H9 (cell line): ENCODE data around the gene GABRD. TPM values are rescaled to one million over a fixed set of nuclear protein-coding genes. Genes with fewer than 3 reads are reported as not detected.

Experiments used
- DNase-seq: peaks from one replicate; pipeline ENCODE4 v3.0.0-alpha.2; 2017
- H2AFZ ChIP-seq: one replicate; pipeline ENCODE4 v1.6.1; 2013; ENCODE audit warnings: mild to moderate bottlenecking, low read length, control low read depth, moderate library complexity
- H2AK5ac ChIP-seq: 2 replicates; pipeline ENCODE4 v1.6.1; 2013; ENCODE audit warnings: low read length, control low read depth, mixed read lengths; ENCODE audit not compliant: insufficient read length
- H2BK120ac ChIP-seq: one replicate; pipeline ENCODE4 v1.6.1; 2013; ENCODE audit warnings: low read depth, mild to moderate bottlenecking, low read length, control low read depth, inconsistent platforms; ENCODE audit not compliant: poor library complexity, severe bottlenecking
- H2BK12ac ChIP-seq: 2 replicates; pipeline ENCODE4 v1.6.1; 2013; ENCODE audit warnings: low read length, control low read depth, mixed read lengths, low read depth; ENCODE audit not compliant: insufficient read length
- H2BK15ac ChIP-seq: 2 replicates; pipeline ENCODE4 v1.6.1; 2013; ENCODE audit warnings: low read depth, low read length, control low read depth
- H2BK20ac ChIP-seq: one replicate; pipeline ENCODE4 v1.6.1; 2013; ENCODE audit warnings: low read depth, mild to moderate bottlenecking, low read length, control low read depth, inconsistent platforms; ENCODE audit not compliant: poor library complexity, severe bottlenecking
- H2BK5ac ChIP-seq: 2 replicates; pipeline ENCODE4 v1.6.1; 2013; ENCODE audit warnings: low read length, control low read depth, mixed read lengths; ENCODE audit not compliant: insufficient read length
- H3K14ac ChIP-seq: 2 replicates; pipeline ENCODE4 v1.6.1; 2013; ENCODE audit warnings: low read length, control low read depth; ENCODE audit not compliant: insufficient read depth
- H3K18ac ChIP-seq: 2 replicates; pipeline ENCODE4 v1.6.1; 2013; ENCODE audit warnings: low read depth, mild to moderate bottlenecking, mixed read lengths, low read length, control low read depth; ENCODE audit not compliant: insufficient read length
- H3K23ac ChIP-seq: 2 replicates; pipeline ENCODE4 v1.6.1; 2013; ENCODE audit warnings: low read length, control low read depth, mixed read lengths, low read depth; ENCODE audit not compliant: insufficient read length
- H3K23me2 ChIP-seq: 2 replicates; pipeline ENCODE4 v1.6.1; 2013; ENCODE audit warnings: low read depth, mild to moderate bottlenecking, mixed read lengths, low read length, control low read depth; ENCODE audit not compliant: insufficient read length, poor library complexity, severe bottlenecking
- H3K27ac ChIP-seq: 2 replicates; pipeline ENCODE4 v1.5.1; 2013; ENCODE audit warnings: low read length, control low read depth, mixed read lengths, low read depth; ENCODE audit not compliant: insufficient read length
- H3K27me3 ChIP-seq: 2 replicates; pipeline ENCODE4 v1.6.1; 2013; ENCODE audit warnings: low read length, control low read depth, inconsistent platforms; ENCODE audit not compliant: insufficient read depth
- H3K4ac ChIP-seq: 2 replicates; pipeline ENCODE4 v1.6.1; 2013; ENCODE audit warnings: low read depth, mild to moderate bottlenecking, control low read depth, inconsistent platforms, low read length, moderate library complexity
- H3K4me1 ChIP-seq: 2 replicates; pipeline ENCODE4 v1.6.1; 2013; ENCODE audit warnings: low read length, control low read depth, inconsistent platforms; ENCODE audit not compliant: insufficient read depth
- H3K4me2 ChIP-seq: 2 replicates; pipeline ENCODE4 v1.6.1; 2013; ENCODE audit warnings: low read length, control low read depth, mixed read lengths; ENCODE audit not compliant: insufficient read length, insufficient read depth
- H3K56ac ChIP-seq: 2 replicates; pipeline ENCODE4 v1.6.1; 2013; ENCODE audit warnings: low read depth, mild to moderate bottlenecking, mixed read lengths, low read length, control low read depth; ENCODE audit not compliant: insufficient read length
- H3K79me1 ChIP-seq: 2 replicates; pipeline ENCODE4 v1.6.1; 2013; ENCODE audit warnings: low read depth, mild to moderate bottlenecking, moderate library complexity, low read length, control low read depth, inconsistent platforms; ENCODE audit not compliant: insufficient read depth, poor library complexity, severe bottlenecking
- H3K79me2 ChIP-seq: 2 replicates; pipeline ENCODE4 v1.6.1; 2013; ENCODE audit warnings: low read length, control low read depth, inconsistent platforms; ENCODE audit not compliant: insufficient read depth
- H3K9ac ChIP-seq: 2 replicates; pipeline ENCODE4 v1.6.1; 2013; ENCODE audit warnings: low read length, control low read depth, mixed read lengths; ENCODE audit not compliant: insufficient read length; ENCODE audit errors: extremely low read depth
- H3K9me3 ChIP-seq: one replicate; pipeline ENCODE4 v1.6.1; 2013; ENCODE audit warnings: low read depth, low read length, inconsistent platforms; ENCODE audit not compliant: control insufficient read depth
- H3T11ph ChIP-seq: one replicate; pipeline ENCODE4 v1.6.1; 2013; ENCODE audit warnings: mild to moderate bottlenecking, low read length, control low read depth, inconsistent platforms
- H4K20me1 ChIP-seq: one replicate; pipeline ENCODE4 v1.6.1; 2013; ENCODE audit not compliant: control insufficient read depth, insufficient read length, insufficient read depth
- H4K5ac ChIP-seq: 2 replicates; pipeline ENCODE4 v1.6.1; 2013; ENCODE audit warnings: low read depth, mild to moderate bottlenecking, mixed read lengths, low read length, control low read depth; ENCODE audit not compliant: insufficient read length
- H4K8ac ChIP-seq: replicated peaks from 2 replicates; pipeline ENCODE4 v1.6.1; 2013; ENCODE audit warnings: low read length, control low read depth, mixed read lengths, low read depth; ENCODE audit not compliant: insufficient read length
- H4K91ac ChIP-seq: 2 replicates; pipeline ENCODE4 v1.6.1; 2013; ENCODE audit warnings: low read depth, mild to moderate bottlenecking, moderate library complexity, mixed read lengths, low read length, control low read depth; ENCODE audit not compliant: insufficient read length
- H3K27ac Mint-ChIP-seq, 3 experiments: 2 replicates in 2 of 3; 3 replicates in 1 of 3; pipeline ENCODE4 v1.8.0; 2020 to 2021; ENCODE audit warnings: mixed read lengths in 3 of 3, mild to moderate bottlenecking in 1 of 3, moderate library complexity in 1 of 3
- H3K27me3 Mint-ChIP-seq: 2 replicates; pipeline ENCODE4 v1.8.0; 2021; ENCODE audit warnings: low read depth, mild to moderate bottlenecking, moderate library complexity, mixed read lengths
- H3K36me3 Mint-ChIP-seq, 3 experiments: 2 replicates in 2 of 3; 3 replicates in 1 of 3; pipeline ENCODE4 v1.8.0; 2020 to 2021; ENCODE audit warnings: low read depth in 3 of 3, mixed read lengths in 3 of 3; ENCODE audit not compliant: insufficient read depth in 1 of 3
- H3K4me1 Mint-ChIP-seq, 2 experiments: 2 replicates each; pipeline ENCODE4 v1.8.0; 2020; ENCODE audit warnings: mixed read lengths in 2 of 2
- H3K4me3 Mint-ChIP-seq, 2 experiments: 2 replicates in 1 of 2; 3 replicates in 1 of 2; pipeline ENCODE4 v1.8.0; 2020 to 2021; ENCODE audit warnings: mild to moderate bottlenecking in 2 of 2, mixed read lengths in 2 of 2, moderate library complexity in 1 of 2
- H3K9me3 Mint-ChIP-seq, 2 experiments: 2 replicates in 1 of 2; 3 replicates in 1 of 2; pipeline ENCODE4 v1.8.0; 2020; ENCODE audit warnings: mild to moderate bottlenecking in 2 of 2, mixed read lengths in 2 of 2, moderate library complexity in 1 of 2
- CTCF ChIP-seq: fragments of 200-600 bp; sonication (generic); conservative IDR thresholded peaks from 3 replicates; pipeline ENCODE4 v1.8.0; 2021; ENCODE audit warnings: antibody characterized with exemption, mild to moderate bottlenecking
- WGBS: extraction: QIAGEN DNeasy Blood & Tissue Kit; methylation state at CpG from one replicate; pipeline ENCODE4 v1.1.7; 2013; ENCODE audit warnings: missing lambda C conversion rate, low lambda C conversion rate, mixed read lengths; ENCODE audit not compliant: insufficient read length; ENCODE audit errors: extremely low coverage; 5-methylcytosine and 5-hydroxymethylcytosine counted together
- total RNA-seq: library from RNA; stranded (reverse); gene quantifications from 2 replicates; pipeline ENCODE4 v1.2.1, GENCODE V29; 2021

The GABRD gene
- total RNA-seq, 1 experiment from 2014 or later: 0.59 TPM

GRCh38 chr1:2070800-2071530 lies 51.8 kb downstream of the GABRD start:
- no peak overlapping the region for H4K8ac ChIP-seq
- Mint-ChIP-seq H3K27me3 (no peaks in the 10 kb centered on the region), H3K27ac (no peak overlapping the region), H3K4me1 (peaks cover 2 to 13% of the 10 kb centered on the region in 2 experiments; a peak in 2 of 4 replicates), H3K4me3 (no peak overlapping the region), H3K9me3 (no peaks in the 10 kb centered on the region), H3K36me3 (peaks cover 5 to 14% (median 12%) of the 10 kb centered on the region in 3 experiments; a peak in 6 of 7 replicates)
- H2AFZ ChIP-seq: no peak overlapping the region
- H4K20me1 ChIP-seq: no peaks in the 10 kb centered on the region
- H3K27ac ChIP-seq: no peak overlapping the region
- no peak for DNase-seq
- H3K14ac ChIP-seq: no peak overlapping the region
- H3K9me3 ChIP-seq: no peaks in the 10 kb centered on the region
- no peaks in the 10 kb centered on the region for H3K79me1 ChIP-seq
- H3K18ac ChIP-seq: no peak overlapping the region
- H2BK20ac ChIP-seq: no peak overlapping the region
- no peaks in the 10 kb centered on the region for H3K23me2 ChIP-seq
- no peak overlapping the region for H4K5ac ChIP-seq
- H3K4me1 ChIP-seq: no peaks in the 10 kb centered on the region
- no CpG with 5 or more reads among the region's 36 CpGs for WGBS
- no peak overlapping the region for H3K9ac ChIP-seq
- H4K91ac ChIP-seq: no peak overlapping the region
- H2BK15ac ChIP-seq: no peak overlapping the region
- no peak overlapping the region for H2BK5ac ChIP-seq
- H3K23ac ChIP-seq: no peak overlapping the region
- H3K4me2 ChIP-seq: no peak overlapping the region
- H3T11ph ChIP-seq: no peak overlapping the region
- H3K27me3 ChIP-seq: no peaks in the 10 kb centered on the region
- no peaks in the 10 kb centered on the region; the same call in 1 of the 2 replicates for H3K79me2 ChIP-seq
- no peak overlapping the region for H2BK12ac ChIP-seq
- no peak overlapping the region for H2BK120ac ChIP-seq
- no peak overlapping the region for H3K4ac ChIP-seq
- H3K56ac ChIP-seq: no peak overlapping the region
- TF ChIP-seq CTCF: no peak
- no peak overlapping the region for H2AK5ac ChIP-seq
